Endodermal cell (in vitro differentiated cells): ENCODE data around the gene MRFAP1. TPM values are rescaled to one million over a fixed set of nuclear protein-coding genes. Genes with fewer than 3 reads are reported as not detected.
"Not testable (repeated sequence)": the region's sequence is repeated elsewhere in the genome, so short reads cannot be mapped to it uniquely, and the experiment has no call there.

Experiments
- DNase-seq: peaks from one replicate; pipeline ENCODE4 v3.0.0-alpha.2; 2017
- H3K27ac ChIP-seq: 2 replicates; pipeline ENCODE4 v1.5.1; 2013; ENCODE audit warnings: mild to moderate bottlenecking, low read depth, low read length, moderate library complexity
- H3K27me3 ChIP-seq: 2 replicates; pipeline ENCODE4 v1.6.1; 2013; ENCODE audit warnings: mild to moderate bottlenecking, low read length, moderate library complexity; ENCODE audit not compliant: insufficient read depth, control insufficient read depth, poor library complexity, severe bottlenecking
- H3K36me3 ChIP-seq: 2 replicates; pipeline ENCODE4 v1.7.0; 2013; ENCODE audit warnings: mild to moderate bottlenecking, low read length, moderate library complexity; ENCODE audit not compliant: control insufficient read depth, insufficient read depth
- H3K4me1 ChIP-seq: one replicate; pipeline ENCODE4 v1.7.0; 2013; ENCODE audit warnings: low read length; ENCODE audit not compliant: control insufficient read depth, insufficient read depth
- H3K4me3 ChIP-seq: 2 replicates; pipeline ENCODE4 v1.5.1; 2013; ENCODE audit warnings: mild to moderate bottlenecking, low read length, moderate library complexity
- H3K9ac ChIP-seq: 2 replicates; pipeline ENCODE4 v1.6.1; 2013; ENCODE audit warnings: mild to moderate bottlenecking, low read length, moderate library complexity; ENCODE audit not compliant: poor library complexity, severe bottlenecking; ENCODE audit errors: extremely low read depth
- H3K9me3 ChIP-seq: 2 replicates; pipeline ENCODE4 v1.6.1; 2013; ENCODE audit warnings: mild to moderate bottlenecking, low read length, moderate library complexity; ENCODE audit not compliant: control insufficient read depth
- H3K27ac Mint-ChIP-seq: 2 replicates; pipeline ENCODE4 v1.8.0; 2020; ENCODE audit warnings: mixed read lengths
- H3K27me3 Mint-ChIP-seq: 2 replicates; pipeline ENCODE4 v1.8.0; 2021; ENCODE audit warnings: mild to moderate bottlenecking, mixed read lengths; ENCODE audit not compliant: insufficient read depth
- H3K36me3 Mint-ChIP-seq: 2 replicates; pipeline ENCODE4 v1.8.0; 2020; ENCODE audit warnings: low read depth, mixed read lengths
- H3K4me1 Mint-ChIP-seq: 2 replicates; pipeline ENCODE4 v1.8.0; 2020; ENCODE audit warnings: mixed read lengths
- H3K4me3 Mint-ChIP-seq: 2 replicates; pipeline ENCODE4 v1.8.0; 2020; ENCODE audit warnings: mild to moderate bottlenecking, moderate library complexity, mixed read lengths
- H3K9me3 Mint-ChIP-seq: 2 replicates; pipeline ENCODE4 v1.8.0; 2020; ENCODE audit warnings: mild to moderate bottlenecking, mixed read lengths
- WGBS, 2 experiments: methylation state at CpG; one replicate each; pipeline versions ENCODE4 v1.1.5 to v1.1.7; 2013; ENCODE audit warnings: missing lambda C conversion rate in 2 of 2, mixed read lengths in 1 of 2; ENCODE audit not compliant: insufficient coverage in 1 of 2, insufficient read length in 1 of 2; 5-methylcytosine and 5-hydroxymethylcytosine counted together
- total RNA-seq, 2 donors: library from RNA; stranded (reverse); fragmentation: NEBNext Ultra II Directional in 1 of 2; extraction: Animal tissue kit (Norgen Biotek cat#: 25700) in 1 of 2; gene quantifications; 2 replicates in 1 of 2; 3 replicates in 1 of 2; pipeline ENCODE4 v1.2.1, GENCODE V29; 2021
- TF ChIP-seq, protein P1 (sequence below): fragments of 200-600 bp; sonication (generic); conservative IDR thresholded peaks from 2 replicates; pipeline ENCODE4 v1.5.0; 2021; ENCODE audit warnings: antibody characterized with exemption, mild to moderate bottlenecking

The MRFAP1 gene
- total RNA-seq, 2 donors from 2014 or later = 231 to 239 TPM

- Mint-ChIP-seq H3K9me3 (peaks cover 5% of the 10 kb centered on the region), H3K27me3 (peaks cover 6% of the 10 kb centered on the region), H3K27ac (no peak overlapping the region), H3K4me1 (peaks cover 18% of the 10 kb centered on the region), H3K4me3 (no peak overlapping the region), H3K36me3 (peaks cover 16% of the 10 kb centered on the region)
- no peaks in the 10 kb centered on the region for H3K27me3 ChIP-seq
- no peak for DNase-seq
- TF ChIP-seq, protein P1, sequence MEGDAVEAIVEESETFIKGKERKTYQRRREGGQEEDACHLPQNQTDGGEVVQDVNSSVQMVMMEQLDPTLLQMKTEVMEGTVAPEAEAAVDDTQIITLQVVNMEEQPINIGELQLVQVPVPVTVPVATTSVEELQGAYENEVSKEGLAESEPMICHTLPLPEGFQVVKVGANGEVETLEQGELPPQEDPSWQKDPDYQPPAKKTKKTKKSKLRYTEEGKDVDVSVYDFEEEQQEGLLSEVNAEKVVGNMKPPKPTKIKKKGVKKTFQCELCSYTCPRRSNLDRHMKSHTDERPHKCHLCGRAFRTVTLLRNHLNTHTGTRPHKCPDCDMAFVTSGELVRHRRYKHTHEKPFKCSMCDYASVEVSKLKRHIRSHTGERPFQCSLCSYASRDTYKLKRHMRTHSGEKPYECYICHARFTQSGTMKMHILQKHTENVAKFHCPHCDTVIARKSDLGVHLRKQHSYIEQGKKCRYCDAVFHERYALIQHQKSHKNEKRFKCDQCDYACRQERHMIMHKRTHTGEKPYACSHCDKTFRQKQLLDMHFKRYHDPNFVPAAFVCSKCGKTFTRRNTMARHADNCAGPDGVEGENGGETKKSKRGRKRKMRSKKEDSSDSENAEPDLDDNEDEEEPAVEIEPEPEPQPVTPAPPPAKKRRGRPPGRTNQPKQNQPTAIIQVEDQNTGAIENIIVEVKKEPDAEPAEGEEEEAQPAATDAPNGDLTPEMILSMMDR = no peak
- peaks cover 14% of the 10 kb centered on the region for H3K36me3 ChIP-seq
- no peak overlapping the region for H3K4me3 ChIP-seq
- H3K9me3 ChIP-seq = no peaks in the 10 kb centered on the region
- H3K4me1 ChIP-seq = no peaks in the 10 kb centered on the region
- H3K27ac ChIP-seq = no peak overlapping the region
- H3K9ac ChIP-seq = no peak overlapping the region
- WGBS, 2 experiments = 87 to 100% methylated on average over 1 of the region's 1 CpG
These were observed 31.2 kb downstream of the MRFAP1 start for GRCh38 chr4:6671648-6672047.

DNA sequence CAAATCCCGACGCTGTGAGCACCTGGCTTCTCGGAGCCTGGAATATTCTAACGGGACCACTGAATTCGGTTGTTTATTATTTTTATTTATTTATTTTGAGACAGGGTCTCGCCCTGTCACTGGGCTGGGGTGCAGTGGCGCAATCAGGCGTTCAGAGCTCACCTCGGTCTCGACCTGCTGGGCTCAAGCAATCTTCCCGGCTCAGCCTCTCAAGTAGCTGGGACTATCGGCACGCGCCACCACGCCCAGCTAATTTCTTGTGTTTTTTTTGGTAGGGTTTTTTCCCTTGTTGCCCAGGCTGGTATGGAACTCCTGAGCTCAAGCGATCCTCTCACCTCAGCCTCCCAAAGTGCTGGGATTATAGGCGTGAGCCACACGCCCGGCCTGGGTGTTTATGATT, 31.6 kb downstream of the MRFAP1 start:
- peaks cover 22% of the 10 kb centered on the region for H3K4me1 Mint-ChIP-seq
- H3K4me1 ChIP-seq = no peaks in the 10 kb centered on the region
- no peak for DNase-seq
- H3K9me3 ChIP-seq = no peaks in the 10 kb centered on the region
- peaks cover 19% of the 10 kb centered on the region for H3K36me3 ChIP-seq
- H3K9me3 Mint-ChIP-seq = peaks cover 5% of the 10 kb centered on the region
- no peaks in the 10 kb centered on the region for H3K27me3 ChIP-seq
- H3K9ac ChIP-seq = no peak overlapping the region
- H3K27ac Mint-ChIP-seq = no peak overlapping the region
- H3K4me3 ChIP-seq = no peak overlapping the region
- TF ChIP-seq, protein P1 = no peak
- peaks cover 6% of the 10 kb centered on the region for H3K27me3 Mint-ChIP-seq
- WGBS, 2 experiments = 96 to 100% methylated on average over 5 to 19 of the region's 19 CpGs
- no peak overlapping the region for H3K27ac ChIP-seq
- H3K36me3 Mint-ChIP-seq = peaks cover 21% of the 10 kb centered on the region
- no peak overlapping the region for H3K4me3 Mint-ChIP-seq

GRCh38 chr4:6672541-6673190, 32.2 kb downstream of the MRFAP1 start:
- 96 to 99% methylated on average over 10 to 34 of the region's 34 CpGs for WGBS, 2 experiments
- not testable (repeated sequence) for H3K27me3 ChIP-seq, H3K9me3 Mint-ChIP-seq, H3K27me3 Mint-ChIP-seq, DNase-seq, H3K4me1 ChIP-seq, H3K9me3 ChIP-seq, H3K9ac ChIP-seq, H3K27ac Mint-ChIP-seq, H3K4me3 ChIP-seq, H3K27ac ChIP-seq
- H3K36me3 ChIP-seq = peaks cover 19% of the 10 kb centered on the region
- peak overlapping the region; percentile 76 for H3K4me3 Mint-ChIP-seq
- peaks cover 23% of the 10 kb centered on the region for H3K36me3 Mint-ChIP-seq
- peaks cover 22% of the 10 kb centered on the region for H3K4me1 Mint-ChIP-seq

GRCh38 chr4:6673191-6673659, 32.7 kb downstream of the MRFAP1 start:
- Histone ChIP-seq H3K9ac (peak overlapping the region; percentile 41), H3K36me3 (peaks cover 19% of the 10 kb centered on the region), H3K4me3 (peak overlapping the region; percentile 86), H3K27ac (peak overlapping the region; percentile 58)
- 74 to 89% methylated on average over 4 to 14 of the region's 14 CpGs for WGBS, 2 experiments
- H3K27ac Mint-ChIP-seq = peak overlapping the region; percentile 89
- not testable (repeated sequence) for H3K27me3 ChIP-seq, H3K27me3 Mint-ChIP-seq, DNase-seq, H3K9me3 Mint-ChIP-seq, H3K9me3 ChIP-seq, H3K4me1 ChIP-seq
- H3K4me1 Mint-ChIP-seq = peaks cover 22% of the 10 kb centered on the region
- H3K4me3 Mint-ChIP-seq = peak overlapping the region; percentile 76
- H3K36me3 Mint-ChIP-seq = peaks cover 25% of the 10 kb centered on the region
